Measurements from ENCODE around the gene TSPYL1. TPM values are rescaled to one million over a fixed set of nuclear protein-coding genes. Genes with fewer than 3 reads are reported as not detected.

Gene TSPYL1
- total and polyA plus RNA-seq, 10 of the 15 experiments (the other 5 are each of a cell fraction or from before 2014, with no cell fraction given) = 22.9 to 44.1 (median 27.0) TPM

GRCh38 chr6:116239856-116240255, 39.9 kb downstream of the TSPYL1 start (continued):
- TF ChIP-seq ZBTB11 (CRISPR knock-in tag; IDR thresholded peaks at IDR 0.05) (no peak), YBX1 (IDR thresholded peaks at IDR 0.05) (no peak), BHLHE40 (IDR thresholded peaks at IDR 0.05; ENCODE audit: borderline replicate concordance in 1 of 2, low read depth in 2 of 2, low read length in 1 of 2) (no peak)

- Histone ChIP-seq H3K79me2 (ENCODE audit: control insufficient read depth, insufficient read depth, low read length) (no peaks in the 10 kb centered on the region), H3K9me3 (replicated peaks; ENCODE audit: control insufficient read depth, insufficient read depth, low read length) (no peaks in the 10 kb centered on the region), H3K9ac (ENCODE audit: control insufficient read depth, insufficient read depth, low read length) (no peak overlapping the region), H4K20me1 (ENCODE audit: control insufficient read depth, insufficient read depth) (no peaks in the 10 kb centered on the region), H2AFZ (ENCODE audit: control insufficient read depth, low read depth, low read length) (no peak overlapping the region), H3K36me3 (ENCODE audit: control insufficient read depth in 2 of 2, insufficient read depth in 2 of 2, low read length in 1 of 2) (peaks cover 2 to 11% of the 10 kb centered on the region in 2 experiments; a peak in 2 of 4 replicates), H3K4me3 (no peak overlapping the region), H3K4me1 (ENCODE audit: control insufficient read depth, insufficient read depth, low read length) (no peaks in the 10 kb centered on the region), H3K27me3 (replicated peaks in 1 of 2; ENCODE audit: control insufficient read depth in 2 of 2, insufficient read depth in 2 of 2, low read length in 1 of 2) (no peaks in the 10 kb centered on the region), H3K27ac (ENCODE audit: control insufficient read depth, insufficient read depth) (no peak overlapping the region), H3K4me2 (ENCODE audit: control insufficient read depth, insufficient read depth) (no peak overlapping the region)
- CTCF ChIA-PET = no interaction called here
- FAIRE-seq (no peak), ATAC-seq (no peak), DNase-seq (ENCODE audit: low read depth, low spot score) (no peak)
- POLR2A ChIA-PET = no interaction called here
- intact Hi-C loops (cut with micrococcal nuclease; ENCODE audit: unreplicated experiment) = no loop called here
- SMC1A ChIA-PET (ENCODE audit: uncharacterized antibody, unreplicated experiment) = no interaction called here
- RAD21 ChIA-PET (ENCODE audit: unreplicated experiment) = no interaction called here
- 100% methylated on average over 2 of the region's 2 CpGs for WGBS (ENCODE audit: insufficient coverage, insufficient replicate concordance, low lambda C conversion rate, missing lambda C conversion rate)
- no TSS peak for BruUV-seq (replicated peaks)
- in situ Hi-C loops (cut with MboI) = no loop called here
- no peak for TF ChIP-seq GABPA (IDR thresholded peaks at IDR 0.05; ENCODE audit: low read depth)
- TF ChIP-seq ZBTB33 (IDR thresholded peaks at IDR 0.05) = no peak
- TF ChIP-seq CEBPZ (IDR thresholded peaks at IDR 0.05; ENCODE audit: low read depth, low read length) = no peak
- TF ChIP-seq CBX3 (IDR thresholded peaks at IDR 0.05; ENCODE audit: borderline replicate concordance, low read depth) = no peak
- TF ChIP-seq EP300 (IDR thresholded peaks at IDR 0.05; ENCODE audit: borderline replicate concordance in 1 of 2, control insufficient read depth in 1 of 2, low read depth in 2 of 2, low read length in 2 of 2) = no peak
- TF ChIP-seq RAD51 (IDR thresholded peaks at IDR 0.05) = no peak
These were observed 40.5 kb downstream of the TSPYL1 start for GRCh38 chr6:116239256-116239655.
